GM21619 (cell line): Measurements from ENCODE around the gene EGLN2.
"Not testable (repeated sequence)": the region's sequence is repeated elsewhere in the genome, so short reads cannot be mapped to it uniquely, and the experiment has no call there.

Experiments used
- ATAC-seq: cut with Tn5 transposase; IDR thresholded peaks from one replicate; pipeline ENCODE4 v1.9.1; 2021; ENCODE audit not compliant: unreplicated experiment

Gene EGLN2

GRCh38 chr19:40842012-40842411 is 43.0 kb downstream of the EGLN2 start:
- not testable (repeated sequence) for ATAC-seq

DNA sequence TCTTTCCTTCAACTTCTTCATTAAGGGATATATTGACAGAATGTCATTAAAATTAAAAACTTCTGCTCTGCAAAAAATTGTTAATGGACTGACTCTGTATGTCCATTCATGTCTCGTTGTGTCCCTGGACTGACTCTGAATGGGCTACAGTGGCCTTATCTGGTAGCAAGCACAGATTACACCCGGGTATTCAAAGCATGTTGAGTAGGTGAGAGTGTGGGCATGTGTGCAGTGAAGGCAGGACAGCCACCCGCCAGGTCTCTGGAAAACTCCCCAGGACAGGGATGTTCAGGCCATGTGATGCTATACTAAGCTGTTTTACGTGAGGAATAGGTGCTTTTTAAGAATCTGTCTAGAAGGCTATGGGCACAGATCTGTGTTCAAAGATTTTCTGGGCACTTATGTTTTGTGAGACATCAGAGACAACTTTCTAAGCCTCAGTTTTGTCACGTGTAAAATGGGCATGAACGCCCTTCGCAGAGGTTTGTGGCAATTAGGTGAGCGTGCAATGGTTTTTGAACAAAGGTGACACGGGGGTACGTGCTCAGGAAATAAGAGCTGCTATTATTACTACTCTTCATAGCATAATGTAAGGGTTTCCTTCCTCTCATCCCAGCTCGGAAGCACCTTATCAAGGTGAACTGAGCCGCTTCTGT is 44.1 kb downstream of the EGLN2 start:
- ATAC-seq, result not testable (repeated sequence)

DNA sequence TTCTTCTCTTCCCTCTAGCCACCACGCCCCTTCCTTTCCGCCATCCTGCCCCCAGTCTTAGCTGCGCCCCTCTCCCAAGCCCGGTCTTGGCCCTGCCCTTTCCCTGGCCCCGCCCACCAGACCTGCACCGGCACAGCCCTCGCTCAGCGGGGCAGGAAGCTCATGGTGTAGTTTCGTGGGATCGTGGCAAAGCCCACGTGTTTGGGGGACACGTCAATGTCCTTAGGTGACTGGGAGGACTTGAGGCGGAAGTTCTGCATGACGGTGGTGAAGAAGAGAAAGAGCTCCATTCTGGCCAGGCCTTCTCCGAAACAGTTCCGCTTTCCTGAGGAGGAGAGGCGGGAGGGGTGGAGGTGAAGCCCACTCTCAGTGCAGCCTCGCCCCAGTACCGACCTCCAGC is 44.7 kb downstream of the EGLN2 start:
- not testable (repeated sequence) for ATAC-seq

DNA sequence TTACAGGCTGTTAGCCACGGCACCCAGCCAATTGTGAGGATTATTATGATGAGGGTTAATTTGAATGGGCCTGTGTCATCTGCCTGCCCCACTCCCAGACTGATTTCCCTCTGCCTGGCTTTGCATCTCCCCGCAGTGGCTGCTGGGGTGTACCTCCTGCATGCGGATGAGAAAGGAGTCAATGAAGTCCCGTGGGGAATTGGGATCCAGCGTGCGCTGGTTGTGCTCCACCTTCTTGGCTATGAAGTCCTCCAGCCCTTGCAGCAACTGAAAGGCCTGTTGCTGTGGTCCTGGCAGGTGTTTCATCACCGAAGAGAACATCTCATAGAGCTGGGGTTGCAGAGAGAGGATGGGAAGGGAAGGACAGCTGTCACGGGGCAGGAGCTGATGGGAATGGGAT is 47.7 kb downstream of the EGLN2 start:
- not testable (repeated sequence) for ATAC-seq

- ATAC-seq, result not testable (repeated sequence)
Observed at GRCh38 chr19:40850277-40850676, 51.3 kb downstream of the EGLN2 start, which contains the start of gene CYP2A6. Gene CYP2A6, minus strand, starts transcription at chr19:40850447. Its CDS starts 21 bp downstream, at chr19:40850426.

DNA sequence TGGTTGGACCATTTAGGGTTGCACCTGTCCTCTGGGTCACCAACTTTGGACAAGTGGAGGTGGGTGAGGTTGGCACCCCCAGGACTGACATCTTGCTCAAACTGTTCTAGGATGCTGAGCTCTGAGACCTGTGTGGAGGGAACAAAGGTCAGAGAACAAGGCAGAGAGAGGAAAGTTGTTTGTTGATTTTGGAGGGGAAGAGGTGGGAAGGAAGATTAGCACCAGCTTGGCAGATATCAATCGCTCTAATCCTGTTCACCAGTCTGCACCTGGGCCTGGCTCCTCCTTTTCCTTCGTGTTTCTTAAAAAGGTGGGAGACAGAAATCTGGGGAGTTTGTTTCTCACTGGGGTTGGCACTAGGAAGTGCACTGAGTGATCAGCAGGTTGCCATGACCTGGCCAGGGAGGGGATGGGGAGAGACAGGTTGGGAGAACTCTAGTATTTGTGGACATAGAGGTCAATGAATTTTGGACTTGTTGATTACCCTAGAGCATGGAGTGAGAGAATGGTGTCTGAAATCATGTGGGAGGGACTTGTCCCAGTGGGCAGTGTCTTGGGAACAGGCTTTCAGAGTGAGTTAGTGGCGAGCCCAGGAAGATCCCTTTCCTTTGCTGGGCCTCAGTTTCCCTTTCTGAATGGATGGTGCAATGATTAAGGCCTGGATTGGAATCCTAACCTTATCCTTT is 53.6 kb downstream of the EGLN2 start:
- ATAC-seq, result not testable (repeated sequence)
